NB4 (cell line): Measurements from ENCODE around the gene KIAA0319L.

Experiments
- POLR2A ChIP-seq: IDR thresholded peaks from 2 replicates; pipeline ENCODE4 v1.6.1; 2011; ENCODE audit warnings: mild to moderate bottlenecking; ENCODE audit not compliant: insufficient read length; ENCODE audit errors: extremely low read depth
- TF ChIP-seq, protein P1 (sequence below): IDR thresholded peaks from one replicate; pipeline ENCODE4 v1.5.1; 2012; ENCODE audit warnings: low read depth, low read length

DNA sequence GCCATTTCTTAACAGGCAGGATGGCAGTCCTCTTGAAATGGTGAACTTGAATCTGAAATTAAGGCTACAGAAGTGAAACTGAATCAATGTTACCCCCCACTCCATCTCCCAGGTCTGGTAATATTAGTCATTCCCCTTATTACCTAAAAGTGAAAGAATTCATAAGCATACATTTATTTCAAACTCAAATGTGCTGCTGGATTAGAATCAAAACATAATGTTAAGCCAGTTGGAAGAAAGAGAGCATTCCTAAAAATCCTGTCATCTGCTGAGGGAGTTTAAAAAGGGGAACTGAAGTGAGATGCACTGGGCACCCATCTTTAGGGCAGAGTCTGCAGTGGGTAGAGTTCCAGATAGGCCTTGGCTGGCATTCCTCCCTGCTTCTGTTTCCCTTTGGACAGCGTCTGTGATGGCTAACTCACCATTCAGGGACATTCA lies 17.4 kb downstream of the KIAA0319L start:
- TF ChIP-seq, protein P1, sequence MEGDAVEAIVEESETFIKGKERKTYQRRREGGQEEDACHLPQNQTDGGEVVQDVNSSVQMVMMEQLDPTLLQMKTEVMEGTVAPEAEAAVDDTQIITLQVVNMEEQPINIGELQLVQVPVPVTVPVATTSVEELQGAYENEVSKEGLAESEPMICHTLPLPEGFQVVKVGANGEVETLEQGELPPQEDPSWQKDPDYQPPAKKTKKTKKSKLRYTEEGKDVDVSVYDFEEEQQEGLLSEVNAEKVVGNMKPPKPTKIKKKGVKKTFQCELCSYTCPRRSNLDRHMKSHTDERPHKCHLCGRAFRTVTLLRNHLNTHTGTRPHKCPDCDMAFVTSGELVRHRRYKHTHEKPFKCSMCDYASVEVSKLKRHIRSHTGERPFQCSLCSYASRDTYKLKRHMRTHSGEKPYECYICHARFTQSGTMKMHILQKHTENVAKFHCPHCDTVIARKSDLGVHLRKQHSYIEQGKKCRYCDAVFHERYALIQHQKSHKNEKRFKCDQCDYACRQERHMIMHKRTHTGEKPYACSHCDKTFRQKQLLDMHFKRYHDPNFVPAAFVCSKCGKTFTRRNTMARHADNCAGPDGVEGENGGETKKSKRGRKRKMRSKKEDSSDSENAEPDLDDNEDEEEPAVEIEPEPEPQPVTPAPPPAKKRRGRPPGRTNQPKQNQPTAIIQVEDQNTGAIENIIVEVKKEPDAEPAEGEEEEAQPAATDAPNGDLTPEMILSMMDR, result no peak
- no peak for TF ChIP-seq POLR2A
